Measurements from ENCODE around the gene SPATS1.
"Not testable (repeated sequence)": the region's sequence is repeated elsewhere in the genome, so short reads cannot be mapped to it uniquely, and the experiment has no call there.

Gene SPATS1

DNA sequence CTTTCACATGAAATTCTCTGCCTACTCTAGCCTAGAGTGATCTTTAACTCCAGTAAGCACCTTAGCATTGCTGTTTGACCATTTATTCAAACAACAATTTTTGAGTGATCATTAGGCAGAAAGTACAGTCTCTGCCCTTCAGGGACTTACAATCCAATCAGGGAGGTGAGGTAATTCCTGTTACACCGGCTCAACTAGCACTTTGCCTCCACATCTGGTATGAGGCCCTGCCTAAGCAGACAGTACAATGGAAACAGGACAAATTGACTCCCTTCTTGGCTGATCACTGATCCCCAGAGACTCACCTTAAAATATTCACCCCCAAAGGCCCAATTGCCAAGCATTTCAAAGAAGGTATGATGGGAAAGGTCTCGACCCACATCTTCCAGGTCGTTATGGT lies 30.7 kb upstream of the SPATS1 start:
- no peak for DNase-seq

DNA sequence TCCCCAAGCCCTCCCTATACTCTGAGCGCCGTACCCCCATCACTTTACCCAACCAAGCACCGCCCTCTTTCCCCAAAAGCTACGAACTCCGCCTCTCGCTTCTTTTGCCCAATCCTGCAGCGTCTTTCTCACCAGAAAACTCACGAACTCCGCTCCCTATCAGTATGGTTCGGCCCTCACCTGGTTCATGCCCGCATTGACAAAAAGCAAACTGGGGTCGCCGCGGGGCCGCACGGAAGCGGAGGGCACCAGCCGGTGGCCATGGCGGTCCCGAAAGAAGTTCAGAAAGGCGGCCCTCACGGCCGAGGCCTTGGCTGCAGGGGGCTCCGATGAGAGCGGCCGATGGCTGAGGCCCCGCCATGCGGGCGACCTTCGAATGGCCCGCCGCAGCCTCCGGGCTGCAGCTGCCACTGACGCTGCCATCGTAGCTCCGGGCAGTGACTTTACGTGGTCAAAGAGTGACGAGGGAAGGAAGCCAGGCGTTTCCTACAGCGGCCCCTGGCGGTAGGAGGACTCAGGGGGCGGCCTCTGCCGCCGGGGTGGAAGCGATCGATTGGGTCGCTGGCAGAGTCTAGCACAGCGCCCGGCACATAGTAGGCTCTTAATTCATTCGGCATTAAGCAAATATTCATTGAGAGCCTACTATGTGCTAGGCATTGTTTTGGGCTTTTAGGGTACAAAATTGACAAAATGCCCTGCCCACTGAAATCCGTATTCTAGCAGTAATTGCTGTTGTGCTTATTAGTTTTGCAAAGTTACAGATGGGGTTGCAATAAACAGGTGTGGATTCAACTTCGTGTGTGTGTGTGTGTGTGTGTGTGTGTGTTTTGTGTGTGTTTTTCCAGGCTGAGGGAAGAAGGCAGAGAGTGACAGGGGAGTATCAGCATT lies 29.3 kb upstream of the SPATS1 start, which contains the start of gene AARS2:
Gene AARS2 (minus strand): TSS at position 447 of the 888 bp plus-strand sequence. CDS start 24 bp downstream, at position 423.
- DNase-seq = peak; percentile 92

GRCh38 chr6:44314657-44315056 lies 27.8 kb upstream of the SPATS1 start:
- DNase-seq = not testable (repeated sequence)

DNA sequence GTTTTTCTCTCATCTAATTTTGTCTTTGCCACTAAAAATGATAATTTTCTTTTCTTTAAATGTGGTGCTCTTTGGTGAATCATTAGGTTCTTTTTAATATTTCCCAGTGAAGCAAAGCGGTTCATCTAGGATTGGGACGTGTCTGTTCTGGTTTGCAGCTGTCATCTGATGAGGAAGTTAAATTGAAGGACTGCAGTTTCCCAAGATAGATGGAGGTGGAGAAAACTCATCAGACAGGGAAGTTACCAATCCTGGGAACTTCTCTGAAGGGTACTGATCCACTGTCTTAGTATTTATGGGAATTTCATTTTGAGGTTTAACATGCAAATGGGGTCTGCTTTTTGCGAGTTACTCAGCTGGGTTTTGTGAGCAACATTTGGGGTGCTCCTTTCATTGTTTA lies 26.9 kb upstream of the SPATS1 start:
- no peak for DNase-seq

DNA sequence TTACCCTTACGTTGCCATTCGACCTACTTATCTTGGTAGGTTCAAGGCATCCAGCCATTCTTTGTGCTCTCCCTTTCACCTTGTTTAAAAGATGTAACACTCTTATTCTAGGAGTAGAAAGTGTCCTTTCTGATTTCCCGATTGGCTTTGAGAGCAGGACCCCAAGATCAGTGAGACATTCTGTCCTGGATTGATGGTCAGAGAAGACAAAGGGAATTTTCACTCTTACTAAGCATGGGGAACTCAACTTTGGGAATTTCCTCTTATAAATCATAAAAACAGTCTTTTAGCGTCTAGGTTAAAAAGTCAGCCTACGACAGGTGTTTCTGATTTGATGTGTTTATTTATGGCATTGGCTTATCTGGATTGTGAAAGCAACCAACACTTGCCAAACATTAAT lies 26.5 kb upstream of the SPATS1 start:
- DNase-seq = no peak

DNA sequence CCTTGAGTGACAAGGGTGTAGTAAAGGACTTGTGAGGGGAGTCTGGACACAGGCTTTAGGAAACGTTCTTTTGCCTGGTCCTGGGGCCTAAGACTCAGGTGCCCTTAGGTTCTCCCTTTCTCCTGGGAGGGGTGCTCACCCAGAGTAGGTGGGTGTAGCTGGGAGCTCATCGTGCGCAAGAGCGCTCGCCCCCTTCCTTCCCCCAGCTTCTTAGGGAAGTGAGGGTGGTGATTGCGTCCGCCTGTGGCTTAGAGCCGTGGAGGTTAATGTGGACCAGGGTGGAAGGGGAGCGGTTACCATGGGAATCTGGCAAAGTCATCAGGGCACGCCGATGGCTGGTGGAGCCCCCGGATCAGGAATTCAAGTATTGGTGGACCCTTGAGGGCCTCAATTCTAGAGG lies 26.0 kb upstream of the SPATS1 start:
- DNase-seq = no peak

DNA sequence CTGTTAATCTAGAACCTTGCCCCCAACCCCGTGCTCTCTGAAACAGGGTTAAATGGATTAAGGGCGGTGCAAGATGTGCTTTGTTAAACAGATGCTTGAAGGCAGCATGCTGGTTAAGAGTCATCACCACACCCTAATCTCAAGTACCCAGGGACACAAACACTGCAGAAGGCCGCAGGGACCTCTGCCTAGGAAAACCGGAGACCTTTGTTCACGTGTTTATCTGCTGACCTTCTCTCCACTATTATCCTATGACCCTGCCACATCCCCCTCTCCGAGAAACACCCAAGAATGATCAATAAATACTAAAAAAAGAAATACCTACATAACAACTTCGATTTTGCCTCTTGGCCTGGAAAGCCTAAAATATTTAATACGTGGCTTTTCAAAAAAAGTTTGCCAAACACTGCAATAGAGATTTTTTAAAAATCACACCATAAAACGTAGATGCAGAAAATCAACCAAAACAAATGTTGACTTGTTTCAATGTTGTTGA lies 25.3 kb upstream of the SPATS1 start:
- not testable (repeated sequence) for DNase-seq

DNA sequence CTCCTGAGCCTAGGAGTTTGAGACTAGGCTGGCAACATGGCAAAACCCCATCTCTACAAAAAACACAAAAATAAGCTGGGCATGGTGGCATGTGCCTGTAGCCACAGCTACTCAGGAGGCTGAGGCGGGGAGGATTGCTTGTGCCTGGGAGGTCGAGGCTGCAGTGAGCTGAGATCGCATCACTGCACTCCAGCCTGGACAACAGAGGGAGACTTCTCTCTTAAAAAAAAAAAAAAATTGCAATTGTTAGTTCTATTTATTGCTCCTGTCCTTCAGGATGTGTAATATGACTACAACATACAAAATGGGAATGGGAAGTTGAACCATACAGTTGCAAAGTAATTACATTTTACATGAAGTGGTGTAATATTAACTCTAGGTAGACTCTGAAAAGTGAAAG lies 21.2 kb upstream of the SPATS1 start:
- DNase-seq = no peak

- DNase-seq = no peak
These were observed 15.4 kb upstream of the SPATS1 start for GRCh38 chr6:44327096-44327495.

DNA sequence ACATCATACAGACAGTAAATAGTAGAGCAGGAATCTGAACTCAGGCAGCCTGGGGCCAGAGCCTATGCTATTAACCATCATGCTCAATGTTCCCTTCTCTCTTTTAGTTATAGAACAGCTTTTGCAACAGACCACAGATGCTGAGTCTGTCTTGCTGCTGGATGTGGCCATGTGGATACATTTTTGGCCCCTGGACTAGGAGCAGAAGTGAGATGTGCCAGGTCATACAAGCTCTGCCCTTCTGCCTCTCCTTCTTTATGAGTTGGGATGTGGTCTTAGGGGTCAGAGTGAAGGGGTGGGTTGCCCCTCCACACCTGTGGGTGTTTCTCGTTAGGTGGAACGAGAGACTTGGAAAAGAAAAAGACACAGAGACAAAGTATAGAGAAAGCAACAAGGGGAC lies 14.7 kb upstream of the SPATS1 start:
- no peak for DNase-seq

DNA sequence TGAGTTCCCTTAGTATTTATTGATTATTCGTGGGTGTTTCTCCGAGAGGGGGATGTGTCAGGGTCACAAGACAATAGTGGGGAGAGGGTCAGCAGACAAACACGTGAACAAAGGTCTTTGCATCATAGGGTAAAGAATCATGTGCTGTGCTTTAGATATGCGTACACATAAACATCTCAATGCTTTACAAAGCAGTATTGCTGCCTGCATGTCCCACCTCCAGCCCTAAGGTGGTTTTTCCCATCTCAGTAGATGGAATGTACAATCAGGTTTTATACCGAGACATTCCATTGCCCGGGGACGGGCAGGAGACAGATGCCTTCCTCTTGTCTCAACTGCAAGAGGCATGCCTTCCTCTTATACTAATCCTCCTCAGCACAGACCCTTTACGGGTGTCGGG lies 14.2 kb upstream of the SPATS1 start:
- DNase-seq = not testable (repeated sequence)

DNA sequence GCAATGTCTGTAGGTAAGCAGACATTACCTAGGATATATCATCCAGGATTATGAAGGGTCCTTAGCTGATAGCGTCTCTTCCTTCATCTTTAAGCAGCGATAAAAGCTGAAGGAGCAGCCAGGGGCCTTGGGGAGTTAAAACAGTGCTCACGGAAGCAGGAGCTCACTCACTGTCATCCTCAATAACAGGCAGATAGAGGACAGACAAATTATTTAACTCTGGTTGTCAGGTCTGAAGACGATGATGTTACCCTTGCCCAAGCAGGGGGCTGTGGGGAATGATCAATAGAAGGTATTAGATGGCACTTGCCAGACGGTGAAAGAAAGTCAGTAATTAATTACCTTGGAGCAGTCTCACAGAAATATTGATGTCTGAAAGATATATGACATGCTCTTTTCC lies 12.6 kb upstream of the SPATS1 start:
- no peak for DNase-seq

DNA sequence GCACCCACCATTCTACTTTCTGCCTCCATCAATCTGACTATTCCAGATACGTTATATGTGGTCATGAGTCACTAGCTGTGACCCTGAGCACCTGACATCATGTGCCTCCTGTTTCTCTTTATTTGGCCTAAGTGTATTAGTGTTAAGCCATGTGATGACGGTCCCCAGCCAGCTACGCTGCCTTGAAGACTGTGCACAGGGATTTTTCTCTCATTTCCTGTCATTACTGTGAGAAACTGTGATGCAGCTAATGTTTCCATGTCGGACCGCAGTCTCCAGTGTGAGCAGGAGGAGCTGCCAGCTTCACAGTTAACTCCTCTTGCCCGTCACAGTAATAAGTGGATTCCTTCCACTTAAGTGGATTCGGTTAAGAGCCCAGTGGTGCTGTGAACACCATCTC lies 9.9 kb upstream of the SPATS1 start:
- no peak for DNase-seq

DNA sequence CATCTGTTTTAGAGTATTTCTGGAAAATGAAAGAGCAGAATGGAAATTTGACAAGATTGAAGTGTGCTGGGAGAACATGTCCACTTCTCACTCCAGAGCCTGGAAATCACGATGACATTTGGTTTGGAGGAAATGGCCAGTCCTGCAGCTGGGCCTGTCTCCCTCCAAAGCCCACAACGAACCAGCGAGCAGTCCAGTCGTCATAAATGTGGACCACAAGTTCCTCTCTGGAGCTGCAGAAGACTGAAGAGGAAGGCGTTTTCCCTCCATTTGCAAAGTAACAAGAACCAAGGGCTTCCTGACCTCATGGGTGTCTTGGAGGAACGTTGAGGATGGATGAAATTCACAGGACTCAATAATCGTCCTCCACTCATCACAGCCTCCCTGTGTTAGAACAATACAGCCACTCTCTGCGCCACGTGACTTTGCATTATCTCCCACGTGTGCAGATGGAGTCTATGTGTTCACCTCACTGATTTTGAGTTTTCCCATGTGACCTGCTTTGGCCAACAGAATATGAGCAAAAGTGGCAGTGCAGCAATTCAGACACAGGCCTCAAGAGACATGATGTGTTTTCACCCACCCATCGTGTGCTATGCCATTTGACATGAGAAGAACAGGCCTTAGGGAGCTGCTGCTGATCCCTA lies 9.1 kb upstream of the SPATS1 start:
- DNase-seq = no peak

DNA sequence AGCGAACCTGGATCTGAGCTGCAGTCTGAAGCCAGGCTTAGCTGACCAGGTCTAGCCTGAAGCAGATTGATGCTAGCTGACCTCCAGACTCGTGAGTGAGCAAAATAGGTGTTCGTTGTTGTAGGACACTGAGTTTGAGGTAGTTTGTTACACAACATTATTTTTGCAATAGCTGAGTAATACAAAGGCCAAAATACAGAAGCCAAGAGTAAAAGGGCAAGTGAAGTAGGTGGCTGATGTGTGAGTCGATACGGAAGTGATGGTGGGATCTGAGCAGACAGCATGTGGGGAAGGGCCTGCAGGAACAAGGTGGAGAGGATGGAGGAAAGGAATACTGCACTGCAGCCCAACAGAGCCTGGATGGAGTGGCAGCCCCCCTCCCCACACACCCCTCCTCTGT lies 8.5 kb upstream of the SPATS1 start:
- no peak for DNase-seq

GRCh38 chr6:44335631-44336030 lies 6.8 kb upstream of the SPATS1 start:
- no peak for DNase-seq

DNA sequence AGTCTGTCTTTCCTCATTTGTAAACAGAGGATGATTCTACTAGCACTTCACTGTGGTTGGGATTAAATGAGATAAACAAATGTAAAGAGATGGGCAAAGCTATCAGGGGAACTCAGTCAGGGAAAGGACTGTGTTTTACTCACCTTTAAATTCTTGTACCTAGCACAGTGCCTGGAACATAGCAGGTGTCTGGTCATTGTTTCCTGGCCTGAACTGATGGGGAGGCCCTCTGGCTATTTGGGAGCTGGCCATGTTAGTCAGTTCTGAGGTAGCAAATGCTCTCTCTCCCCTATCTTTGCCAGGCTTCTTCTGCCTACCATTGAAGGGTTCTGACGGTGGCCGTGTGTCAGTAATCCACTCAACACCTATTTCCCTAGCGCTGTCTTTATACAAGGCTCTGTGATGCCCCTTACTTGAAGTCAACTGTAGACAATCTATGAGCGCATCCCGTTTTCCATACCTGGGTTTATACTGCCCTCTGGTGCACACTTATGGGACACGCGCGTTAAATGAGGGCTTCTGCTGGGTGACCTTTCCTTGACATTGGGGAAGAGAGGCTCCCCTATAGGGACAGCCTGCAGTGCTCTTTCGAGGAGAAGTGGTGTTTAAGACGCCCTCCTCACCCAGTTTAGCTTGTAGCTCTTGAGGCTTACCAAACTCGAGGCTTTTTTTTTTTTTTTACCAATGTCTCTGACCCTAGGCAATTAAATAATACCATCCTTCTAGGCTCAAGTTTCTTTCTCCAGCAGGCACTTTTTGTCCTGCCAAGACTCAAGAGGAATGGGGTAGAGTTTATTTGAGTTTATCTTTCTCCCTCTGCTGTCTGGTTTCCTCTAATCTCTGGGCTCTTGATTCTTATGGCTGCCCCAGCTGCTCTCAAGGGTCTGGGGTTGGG lies 4.0 kb upstream of the SPATS1 start:
- DNase-seq = peak; percentile 64

GRCh38 chr6:44339301-44339700 lies 3.1 kb upstream of the SPATS1 start:
- no peak for DNase-seq

DNA sequence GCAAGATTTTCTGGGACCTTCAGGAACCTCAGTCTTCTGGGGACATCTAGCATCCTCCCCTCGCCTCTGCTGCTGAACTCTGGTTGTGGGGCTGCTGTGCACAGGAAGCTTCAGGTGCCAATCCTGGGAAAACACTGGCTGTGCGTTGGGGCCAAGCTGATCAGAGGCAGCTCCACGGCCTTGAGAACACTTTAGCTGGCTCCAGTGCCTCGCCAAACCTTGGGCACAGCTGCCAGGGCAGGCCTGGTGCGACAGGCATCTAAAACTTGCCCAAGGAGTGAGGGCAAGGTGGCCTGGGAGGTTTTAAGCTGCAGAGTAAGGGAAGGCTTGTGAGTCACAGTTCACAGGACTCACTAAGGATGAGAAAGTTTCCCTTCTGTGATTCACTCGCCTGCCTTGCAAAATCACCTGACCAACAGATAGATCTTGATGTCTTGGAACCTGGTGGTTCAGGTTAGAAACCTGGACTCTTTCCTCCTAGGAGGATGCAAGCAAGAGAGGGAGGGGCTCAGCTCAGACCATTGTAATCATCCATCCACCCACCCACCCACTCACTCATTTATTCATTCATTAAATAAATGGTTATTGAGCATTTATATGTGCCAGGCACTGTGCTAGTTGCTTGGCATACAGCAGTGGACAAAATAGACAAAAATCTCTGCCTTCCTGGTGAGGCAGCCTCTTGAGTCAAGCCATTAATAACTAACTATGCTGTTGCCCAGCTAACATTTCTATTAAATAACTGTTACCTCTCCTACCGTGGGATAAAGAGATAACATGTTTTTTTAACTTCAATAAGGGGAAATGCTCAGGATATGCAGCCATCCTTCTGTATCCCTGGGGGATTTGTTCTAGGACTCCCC lies 2.5 kb upstream of the SPATS1 start:
- DNase-seq = no peak

DNA sequence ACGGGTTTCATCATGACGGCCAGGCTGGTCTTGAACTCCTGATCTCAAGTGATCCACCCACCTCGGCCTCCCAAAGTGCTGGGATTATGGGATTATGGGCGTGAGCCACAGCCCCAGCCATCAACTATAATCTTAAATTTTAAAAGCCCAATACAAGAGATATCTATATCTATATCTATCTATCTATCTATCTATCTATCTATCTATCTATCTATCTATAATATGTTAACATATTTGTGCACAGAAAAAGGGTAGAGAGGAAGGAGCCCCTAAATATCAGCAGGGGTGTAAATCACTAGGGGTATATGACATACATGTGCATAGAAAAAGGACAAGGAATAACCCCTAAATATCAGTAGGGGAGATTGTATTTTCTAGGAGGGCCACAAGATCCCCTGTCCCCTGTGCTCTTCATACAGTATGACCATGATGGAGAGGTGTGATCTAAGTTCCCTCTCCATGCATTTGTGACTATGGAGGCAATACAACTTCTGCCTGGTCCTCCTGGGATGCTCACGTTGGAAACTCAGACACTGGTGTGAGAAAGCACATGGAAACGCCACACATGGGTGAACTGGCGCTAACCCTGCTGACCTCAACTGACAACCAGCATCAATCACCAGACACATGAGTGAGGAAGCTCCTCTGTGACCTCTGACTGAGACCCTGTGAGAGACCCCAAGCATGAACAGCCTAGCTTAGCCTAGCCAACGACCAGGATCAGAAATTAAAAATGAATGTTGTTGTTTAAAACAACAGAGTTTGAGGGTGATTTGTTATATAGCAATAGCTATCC lies 1.2 kb upstream of the SPATS1 start:
- no peak for DNase-seq

GRCh38 chr6:44342052-44342451 lies 398 bp upstream of the SPATS1 start:
- DNase-seq = no peak
